ENCODE measurements around the gene CEP83. TPM values are rescaled to one million over a fixed set of nuclear protein-coding genes. Genes with fewer than 3 reads are reported as not detected.
"Not testable (repeated sequence)": the region's sequence is repeated elsewhere in the genome, so short reads cannot be mapped to it uniquely, and the experiment has no call there.

The CEP83 gene
- total RNA-seq, 1 donor from 2014 or later, result 16.5 TPM

DNA sequence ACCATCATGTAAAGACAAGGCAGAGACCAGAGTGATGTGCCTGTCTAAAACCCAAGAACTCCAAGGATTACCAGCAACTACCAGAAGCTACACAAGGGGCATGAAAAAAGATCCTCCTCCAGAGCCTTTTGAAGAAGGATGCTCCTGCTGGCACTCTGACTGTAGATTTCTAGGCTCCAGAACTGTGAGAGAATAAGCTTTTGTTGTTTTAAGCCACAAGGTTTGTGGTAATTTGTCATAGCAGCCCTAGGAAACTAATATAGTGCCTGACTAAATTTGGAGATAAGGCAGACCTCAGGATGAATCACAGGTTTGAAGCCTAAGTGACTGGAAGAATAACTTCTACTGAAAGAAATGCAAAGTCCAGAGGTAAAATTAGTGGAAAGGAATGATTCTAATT, 132.9 kb downstream of the CEP83 start:
- no peak overlapping the region for H3K27ac ChIP-seq
- H3K4me3 ChIP-seq, result no peak overlapping the region
- H3K9me3 ChIP-seq, result no peaks in the 10 kb centered on the region
- H3K4me1 ChIP-seq, result no peaks in the 10 kb centered on the region
- H3K27me3 ChIP-seq, result no peaks in the 10 kb centered on the region
- peaks cover 0 to 23% of the 10 kb centered on the region in 2 donors for H3K36me3 ChIP-seq
- no peak for DNase-seq (ENCODE audit: extremely low spot score in 2 of 2)
- TF ChIP-seq, protein P1, sequence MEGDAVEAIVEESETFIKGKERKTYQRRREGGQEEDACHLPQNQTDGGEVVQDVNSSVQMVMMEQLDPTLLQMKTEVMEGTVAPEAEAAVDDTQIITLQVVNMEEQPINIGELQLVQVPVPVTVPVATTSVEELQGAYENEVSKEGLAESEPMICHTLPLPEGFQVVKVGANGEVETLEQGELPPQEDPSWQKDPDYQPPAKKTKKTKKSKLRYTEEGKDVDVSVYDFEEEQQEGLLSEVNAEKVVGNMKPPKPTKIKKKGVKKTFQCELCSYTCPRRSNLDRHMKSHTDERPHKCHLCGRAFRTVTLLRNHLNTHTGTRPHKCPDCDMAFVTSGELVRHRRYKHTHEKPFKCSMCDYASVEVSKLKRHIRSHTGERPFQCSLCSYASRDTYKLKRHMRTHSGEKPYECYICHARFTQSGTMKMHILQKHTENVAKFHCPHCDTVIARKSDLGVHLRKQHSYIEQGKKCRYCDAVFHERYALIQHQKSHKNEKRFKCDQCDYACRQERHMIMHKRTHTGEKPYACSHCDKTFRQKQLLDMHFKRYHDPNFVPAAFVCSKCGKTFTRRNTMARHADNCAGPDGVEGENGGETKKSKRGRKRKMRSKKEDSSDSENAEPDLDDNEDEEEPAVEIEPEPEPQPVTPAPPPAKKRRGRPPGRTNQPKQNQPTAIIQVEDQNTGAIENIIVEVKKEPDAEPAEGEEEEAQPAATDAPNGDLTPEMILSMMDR (IDR thresholded peaks at IDR 0.05), result no peak
- TF ChIP-seq POLR2A (IDR thresholded peaks at IDR 0.05) (no peak), POLR2AphosphoS5 (IDR thresholded peaks at IDR 0.05; ENCODE audit: insufficient read depth in 1 of 2, low read depth in 1 of 2) (no peak)
- intact Hi-C loops (cut with DNase I), result no loop called here

DNA sequence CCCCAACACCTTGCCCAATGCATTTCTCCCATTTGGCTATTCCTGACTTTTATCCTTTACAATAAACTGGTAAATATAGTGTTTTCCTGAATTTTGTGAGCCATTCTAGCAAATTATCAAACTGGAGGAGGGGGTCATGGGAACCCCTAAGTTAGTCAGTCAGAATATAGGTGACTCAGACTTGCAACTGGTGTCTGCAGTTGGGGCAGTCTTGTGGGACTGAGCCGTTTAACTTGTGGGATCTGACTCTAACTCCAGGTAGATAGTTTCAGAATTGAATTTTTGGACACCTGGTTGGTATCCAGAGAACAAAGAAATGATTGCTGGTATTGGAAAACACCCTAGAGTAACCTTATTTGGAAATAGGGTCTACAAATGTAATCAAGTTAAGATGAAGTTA, 133.4 kb downstream of the CEP83 start:
- Histone ChIP-seq H3K27me3 (no peaks in the 10 kb centered on the region), H3K27ac (no peak overlapping the region), H3K9me3 (peaks cover under 1% of the 10 kb centered on the region), H3K4me3 (no peak overlapping the region), H3K36me3 (peaks cover 0 to 23% of the 10 kb centered on the region in 2 donors), H3K4me1 (no peaks in the 10 kb centered on the region)
- no peak for TF ChIP-seq POLR2AphosphoS5 (IDR thresholded peaks at IDR 0.05; ENCODE audit: insufficient read depth in 1 of 2, low read depth in 1 of 2)
- TF ChIP-seq, protein P1 (IDR thresholded peaks at IDR 0.05), result no peak
- TF ChIP-seq POLR2A (IDR thresholded peaks at IDR 0.05), result no peak
- no peak for DNase-seq (ENCODE audit: extremely low spot score in 2 of 2)
- intact Hi-C loops (cut with DNase I), result no loop called here

DNA sequence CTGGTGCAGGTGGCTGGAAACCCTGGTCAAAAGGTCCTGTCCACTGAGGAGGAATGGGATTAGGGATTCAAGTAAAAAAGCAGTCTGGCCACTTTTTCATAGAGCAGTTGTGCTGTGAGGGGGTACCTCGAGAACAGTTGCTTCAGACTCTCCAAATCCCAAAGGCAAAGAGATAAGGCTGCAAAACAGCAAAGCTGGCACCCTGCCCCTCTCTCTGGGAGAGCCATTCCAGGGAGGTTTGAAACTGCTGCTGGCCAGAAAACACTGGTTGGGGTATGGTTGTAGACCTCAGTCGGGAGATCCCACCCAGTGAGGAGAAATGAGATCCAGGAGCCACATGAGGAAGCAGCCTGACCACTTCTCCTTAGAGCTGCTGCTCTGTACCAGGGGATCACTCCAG, 137.3 kb downstream of the CEP83 start:
- Histone ChIP-seq H3K4me1 (no peaks in the 10 kb centered on the region), H3K27ac (no peak overlapping the region), H3K27me3 (no peaks in the 10 kb centered on the region), H3K9me3 (peaks cover 14% of the 10 kb centered on the region), H3K4me3 (no peak overlapping the region), H3K36me3 (peaks cover 0 to 10% of the 10 kb centered on the region in 2 donors)
- DNase-seq (ENCODE audit: extremely low spot score in 2 of 2), result no peak
- TF ChIP-seq, protein P1 (IDR thresholded peaks at IDR 0.05), result no peak
- no peak for TF ChIP-seq POLR2A (IDR thresholded peaks at IDR 0.05)
- no peak for TF ChIP-seq POLR2AphosphoS5 (IDR thresholded peaks at IDR 0.05; ENCODE audit: insufficient read depth in 1 of 2, low read depth in 1 of 2)
- intact Hi-C loops (cut with DNase I), result no loop called here

DNA sequence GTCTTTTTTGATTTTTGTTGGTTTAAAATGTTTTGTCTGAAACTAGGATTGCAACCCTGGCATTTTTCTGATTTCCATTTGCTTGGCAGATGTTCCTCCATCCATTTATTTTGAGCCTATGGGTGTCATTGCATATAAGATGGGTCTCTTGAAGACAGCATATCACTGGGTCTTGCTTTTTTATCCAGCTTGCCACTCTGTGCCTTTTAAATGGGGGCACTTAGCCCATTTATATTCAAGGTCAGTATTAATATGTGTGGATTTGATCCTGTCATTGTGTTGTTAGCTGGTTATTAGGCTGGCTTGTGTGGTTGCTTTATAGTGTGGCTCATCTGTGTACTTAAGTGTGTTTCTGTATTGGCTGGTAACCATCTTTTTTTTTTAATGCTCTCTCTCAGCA, 139.6 kb downstream of the CEP83 start:
- intact Hi-C loops (cut with DNase I), result no loop called here
- Histone ChIP-seq H3K4me3 (no peak overlapping the region), H3K27me3 (no peaks in the 10 kb centered on the region), H3K27ac (no peak overlapping the region), H3K36me3 (peaks cover 0 to 10% of the 10 kb centered on the region in 2 donors), H3K9me3 (peaks cover 14% of the 10 kb centered on the region), H3K4me1 (no peaks in the 10 kb centered on the region)
- no peak for DNase-seq (ENCODE audit: extremely low spot score in 2 of 2)
- no peak for TF ChIP-seq POLR2AphosphoS5 (IDR thresholded peaks at IDR 0.05; ENCODE audit: insufficient read depth in 1 of 2, low read depth in 1 of 2)
- TF ChIP-seq, protein P1 (IDR thresholded peaks at IDR 0.05), result no peak
- TF ChIP-seq POLR2A (IDR thresholded peaks at IDR 0.05), result no peak

DNA sequence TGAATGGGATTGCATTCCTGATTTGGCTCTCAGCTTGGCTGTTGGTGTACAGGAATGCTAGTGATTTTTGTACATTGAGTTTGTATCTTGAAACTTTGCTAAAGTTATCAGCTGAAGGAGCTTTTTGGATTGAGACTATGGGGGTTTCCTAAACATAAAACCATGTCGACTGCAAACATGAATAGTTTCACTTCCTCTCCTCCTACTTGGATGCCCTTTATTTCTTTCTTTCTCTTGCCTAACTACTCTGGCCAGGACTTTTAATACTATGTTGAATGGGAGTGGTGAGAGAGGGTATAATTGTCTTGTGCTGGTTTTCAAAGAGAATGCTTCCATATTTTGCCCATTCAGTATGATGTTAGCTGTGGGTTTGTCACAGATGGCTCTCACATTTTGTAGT, 141.5 kb downstream of the CEP83 start:
- TF ChIP-seq POLR2A (IDR thresholded peaks at IDR 0.05) (no peak), POLR2AphosphoS5 (IDR thresholded peaks at IDR 0.05; ENCODE audit: insufficient read depth in 1 of 2, low read depth in 1 of 2) (no peak)
- TF ChIP-seq, protein P1 (IDR thresholded peaks at IDR 0.05), result no peak
- Histone ChIP-seq H3K36me3 (peaks cover 0 to 8% of the 10 kb centered on the region in 2 donors), H3K27ac (no peak overlapping the region), H3K9me3 (peaks cover 14% of the 10 kb centered on the region), H3K4me3 (no peak overlapping the region), H3K27me3 (no peaks in the 10 kb centered on the region), H3K4me1 (no peaks in the 10 kb centered on the region)
- intact Hi-C loops (cut with DNase I), result no loop called here
- no peak for DNase-seq (ENCODE audit: extremely low spot score in 2 of 2)

DNA sequence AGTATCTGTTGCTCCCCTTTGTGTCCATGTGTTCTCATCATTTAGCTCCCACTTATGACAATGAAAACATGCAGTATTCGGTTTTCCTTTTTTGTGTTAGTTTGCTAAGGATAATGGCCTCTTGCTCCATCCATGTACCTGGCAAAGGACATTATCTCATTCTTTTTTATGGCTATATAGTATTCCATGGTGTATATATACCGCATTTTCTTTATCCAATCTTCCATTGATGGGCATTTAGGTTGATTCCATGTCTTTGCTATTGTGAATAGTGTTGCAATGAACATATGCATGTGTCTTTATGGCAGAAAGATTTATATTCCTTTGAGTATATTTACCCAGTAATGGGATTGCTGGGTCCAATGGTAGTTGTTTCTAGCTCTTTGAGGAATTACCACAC, 143.1 kb downstream of the CEP83 start:
- intact Hi-C loops (cut with DNase I); H3K27ac ChIP-seq; H3K27me3 ChIP-seq; DNase-seq (ENCODE audit: extremely low spot score in 2 of 2); H3K36me3 ChIP-seq; H3K4me3 ChIP-seq; H3K4me1 ChIP-seq: not testable (repeated sequence)
- H3K9me3 ChIP-seq, result peaks cover 14% of the 10 kb centered on the region

All from vagina (tissue), 2 donors.